ENCODE results near the gene SLC22A23. TPM values are rescaled to one million over a fixed set of nuclear protein-coding genes. Genes with fewer than 3 reads are reported as not detected.

The SLC22A23 gene
- total RNA-seq, 1 donor from 2014 or later: 0.52 TPM

- TF ChIP-seq CTCF (conservative IDR thresholded peaks at IDR 0.05; ENCODE audit: low read depth, low read length): no peak
These were observed 137.9 kb downstream of the SLC22A23 start for GRCh38 chr6:3318821-3319540.

GRCh38 chr6:3318226-3318625 is 138.6 kb downstream of the SLC22A23 start:
- H3K4me3 ChIP-seq (ENCODE audit: low read depth, low read length): no peak overlapping the region

More at GRCh38 chr6:3318821-3319540, 137.9 kb downstream of the SLC22A23 start:
- no peak for DNase-seq (ENCODE audit: low read depth)
- H3K4me3 ChIP-seq (ENCODE audit: low read depth, low read length): no peak overlapping the region

GRCh38 chr6:3317741-3318211 is 139.1 kb downstream of the SLC22A23 start:
- DNase-seq (ENCODE audit: low read depth): no peak
- H3K4me3 ChIP-seq (ENCODE audit: low read depth, low read length): no peak overlapping the region
- TF ChIP-seq CTCF (conservative IDR thresholded peaks at IDR 0.05; ENCODE audit: low read depth, low read length): no peak

More at GRCh38 chr6:3318226-3318625, 138.6 kb downstream of the SLC22A23 start:
- DNase-seq (ENCODE audit: low read depth): no peak
- TF ChIP-seq CTCF (conservative IDR thresholded peaks at IDR 0.05; ENCODE audit: low read depth, low read length): no peak

- no peak for TF ChIP-seq CTCF (conservative IDR thresholded peaks at IDR 0.05; ENCODE audit: low read depth, low read length)
- DNase-seq (ENCODE audit: low read depth): no peak
These were observed 140.0 kb downstream of the SLC22A23 start for GRCh38 chr6:3316818-3317217.

GRCh38 chr6:3316331-3316730 is 140.5 kb downstream of the SLC22A23 start:
- H3K4me3 ChIP-seq (ENCODE audit: low read depth, low read length): no peak overlapping the region
- DNase-seq (ENCODE audit: low read depth): no peak
- TF ChIP-seq CTCF (conservative IDR thresholded peaks at IDR 0.05; ENCODE audit: low read depth, low read length): no peak

More at GRCh38 chr6:3316818-3317217, 140.0 kb downstream of the SLC22A23 start:
- H3K4me3 ChIP-seq (ENCODE audit: low read depth, low read length): no peak overlapping the region

- DNase-seq (ENCODE audit: low read depth): no peak
- TF ChIP-seq CTCF (conservative IDR thresholded peaks at IDR 0.05; ENCODE audit: low read depth, low read length): no peak
- H3K4me3 ChIP-seq (ENCODE audit: low read depth, low read length): no peak overlapping the region
These were observed 141.0 kb downstream of the SLC22A23 start for GRCh38 chr6:3315841-3316240.
